DMS153 treated with DMSO at 0.1 percent for 48 hours (cell line): Measurements from ENCODE around the gene SMC6.

ENCODE experiments used
- DNase-seq: peaks from one replicate; lab custom pipeline; 2025; ENCODE audit not compliant: unreplicated experiment; lab: John Stamatoyannopoulos, UW

SMC6 gene

GRCh38 chr2:17753803-17754663 lies at the start of gene SMC6, which contains the start of gene GEN1:
SMC6 (minus strand) TSS chr2:17753810; CDS start chr2:17745946, 7,864 bp downstream.
GEN1 (plus strand) TSS chr2:17754138; CDS start chr2:17759944, 5,806 bp downstream.
- DNase-seq: peak; percentile 81

GRCh38 chr2:17800693-17801458 lies 47.3 kb upstream of the SMC6 start:
- DNase-seq: no peak

GRCh38 chr2:17800219-17800618 lies 46.6 kb upstream of the SMC6 start:
- no peak for DNase-seq

GRCh38 chr2:17799301-17800120 lies 45.9 kb upstream of the SMC6 start:
- no peak for DNase-seq

- DNase-seq: no peak
These were observed 44.7 kb upstream of the SMC6 start for GRCh38 chr2:17798338-17798737.

GRCh38 chr2:17795309-17795708 lies 41.7 kb upstream of the SMC6 start:
- no peak for DNase-seq

GRCh38 chr2:17793803-17794354 lies 40.3 kb upstream of the SMC6 start:
- DNase-seq: no peak

- no peak for DNase-seq
These were observed 39.7 kb upstream of the SMC6 start for GRCh38 chr2:17793296-17793695.

- no peak for DNase-seq
These were observed 38.9 kb upstream of the SMC6 start for GRCh38 chr2:17792515-17792914.

- no peak for DNase-seq
These were observed 38.2 kb upstream of the SMC6 start for GRCh38 chr2:17791817-17792130.

GRCh38 chr2:17791121-17791816 lies 37.7 kb upstream of the SMC6 start:
- no peak for DNase-seq

- DNase-seq: no peak
These were observed 36.9 kb upstream of the SMC6 start for GRCh38 chr2:17790536-17790935.

- DNase-seq: no peak
These were observed 35.2 kb upstream of the SMC6 start for GRCh38 chr2:17788773-17789172.

GRCh38 chr2:17786727-17787126 lies 33.1 kb upstream of the SMC6 start:
- no peak for DNase-seq

- DNase-seq: no peak
These were observed 27.9 kb upstream of the SMC6 start for GRCh38 chr2:17781482-17781881.

GRCh38 chr2:17780546-17780945 lies 26.9 kb upstream of the SMC6 start:
- DNase-seq: no peak

- DNase-seq: no peak
These were observed 18.9 kb upstream of the SMC6 start for GRCh38 chr2:17772532-17772931.

- DNase-seq: no peak
These were observed 18.3 kb upstream of the SMC6 start for GRCh38 chr2:17771956-17772355.

- DNase-seq: no peak
These were observed 15.3 kb upstream of the SMC6 start for GRCh38 chr2:17768894-17769293.

- DNase-seq: no peak
These were observed 11.8 kb upstream of the SMC6 start for GRCh38 chr2:17765398-17765797.
